ENCODE measurements around the gene CD82.

Gene CD82

GRCh38 chr11:44597358-44598012 is 32.0 kb downstream of the CD82 start:
- DNase-seq: peak in 1 of 51 donors; percentile 14

- no peak for DNase-seq
Measured at GRCh38 chr11:44598831-44599230, 33.4 kb downstream of the CD82 start.

GRCh38 chr11:44600261-44600660 is 34.8 kb downstream of the CD82 start:
- DNase-seq: no peak

- peak in 13 of 51 donors; percentile 15 to 47 (median 25) for DNase-seq
Measured at GRCh38 chr11:44600839-44601383, 35.4 kb downstream of the CD82 start.

- DNase-seq: no peak
Measured at GRCh38 chr11:44601471-44602370, 36.3 kb downstream of the CD82 start.

- peak in 1 of 51 donors; percentile 19 for DNase-seq
Measured at GRCh38 chr11:44602891-44603310, 37.4 kb downstream of the CD82 start.

- no peak for DNase-seq
Measured at GRCh38 chr11:44604171-44604581, 38.7 kb downstream of the CD82 start.

- DNase-seq: no peak
Measured at GRCh38 chr11:44605068-44605708, 39.7 kb downstream of the CD82 start.

GRCh38 chr11:44605965-44606364 is 40.5 kb downstream of the CD82 start:
- DNase-seq: no peak

GRCh38 chr11:44606472-44606871 is 41.0 kb downstream of the CD82 start:
- DNase-seq: no peak

GRCh38 chr11:44607319-44607962 is 42.0 kb downstream of the CD82 start:
- no peak for DNase-seq

- DNase-seq: no peak
Measured at GRCh38 chr11:44607987-44608386, 42.5 kb downstream of the CD82 start.

- no peak for DNase-seq
Measured at GRCh38 chr11:44608651-44608990, 43.2 kb downstream of the CD82 start.

- DNase-seq: no peak
Measured at GRCh38 chr11:44608991-44609782, 43.7 kb downstream of the CD82 start.

GRCh38 chr11:44609783-44610155 is 44.3 kb downstream of the CD82 start:
- DNase-seq: peak in 1 of 51 donors; percentile 23

- DNase-seq: no peak
Measured at GRCh38 chr11:44610186-44610955, 44.9 kb downstream of the CD82 start.

- peak in 6 of 51 donors; percentile 22 to 35 (median 30) for DNase-seq
Measured at GRCh38 chr11:44611088-44611487, 45.6 kb downstream of the CD82 start.

GRCh38 chr11:44611687-44612434 is 46.4 kb downstream of the CD82 start:
- peak in 1 of 51 donors; percentile 24 for DNase-seq

GRCh38 chr11:44613153-44613552 is 47.7 kb downstream of the CD82 start:
- no peak for DNase-seq

All from hypothalamus (tissue), 51 donors.